HG03025 (cell line): ENCODE data around the gene TSHZ3.

Source experiments
- ATAC-seq: cut with Tn5 transposase; IDR thresholded peaks from one replicate; pipeline ENCODE4 v1.9.1; 2021; ENCODE audit warnings: mild to moderate bottlenecking, moderate library complexity; ENCODE audit not compliant: unreplicated experiment, low FRiP score

Gene TSHZ3

GRCh38 chr19:31314849-31315629 is 34.2 kb downstream of the TSHZ3 start:
- ATAC-seq, result no peak

DNA sequence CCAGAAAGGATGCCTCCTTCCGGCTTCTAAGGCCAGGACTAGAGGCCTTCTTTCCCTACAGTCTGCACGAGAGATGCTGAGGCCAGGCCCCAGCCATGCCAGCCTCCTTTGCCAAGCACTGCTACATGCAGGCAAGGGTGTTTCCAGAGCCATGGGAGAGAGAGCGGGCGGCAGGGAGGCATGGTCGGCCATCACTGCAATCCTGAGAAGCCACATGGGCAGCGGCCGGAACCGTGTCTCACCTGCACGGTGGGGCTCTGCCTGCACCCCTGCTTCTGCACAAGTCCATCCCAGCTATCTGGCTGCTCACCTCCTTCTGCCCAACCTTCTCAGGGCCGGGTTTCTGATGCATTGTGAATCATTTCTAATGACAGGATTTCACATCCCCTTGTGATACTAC is 35.1 kb downstream of the TSHZ3 start:
- no peak for ATAC-seq

GRCh38 chr19:31313291-31314030 is 35.8 kb downstream of the TSHZ3 start:
- no peak for ATAC-seq

DNA sequence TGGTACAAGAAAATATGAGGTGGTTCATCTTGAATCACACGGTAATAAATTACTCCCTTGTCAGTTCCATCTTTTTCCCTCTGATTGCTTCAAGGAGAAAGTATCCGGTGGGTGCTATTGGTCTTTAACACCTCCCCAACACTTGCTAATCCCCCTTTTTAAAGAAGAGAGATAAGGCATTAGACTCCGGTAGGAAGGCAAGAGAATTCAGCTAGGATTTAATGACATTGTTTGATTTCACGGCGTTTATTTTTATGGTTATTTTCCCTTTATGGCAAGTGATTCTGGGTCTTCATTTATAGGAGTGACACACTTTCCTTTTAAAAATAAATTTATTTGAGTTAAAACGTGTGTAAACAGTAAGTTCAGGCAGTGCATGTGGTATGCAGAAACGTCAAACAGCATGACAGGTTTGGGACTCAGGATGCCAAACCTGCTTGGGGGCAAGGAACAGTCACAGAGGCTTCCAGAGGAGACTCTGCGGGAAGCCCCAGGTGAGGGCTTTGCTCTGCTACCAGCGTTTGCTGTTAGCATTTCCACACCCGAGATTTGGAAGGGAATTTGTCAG is 36.5 kb downstream of the TSHZ3 start:
- ATAC-seq, result no peak

DNA sequence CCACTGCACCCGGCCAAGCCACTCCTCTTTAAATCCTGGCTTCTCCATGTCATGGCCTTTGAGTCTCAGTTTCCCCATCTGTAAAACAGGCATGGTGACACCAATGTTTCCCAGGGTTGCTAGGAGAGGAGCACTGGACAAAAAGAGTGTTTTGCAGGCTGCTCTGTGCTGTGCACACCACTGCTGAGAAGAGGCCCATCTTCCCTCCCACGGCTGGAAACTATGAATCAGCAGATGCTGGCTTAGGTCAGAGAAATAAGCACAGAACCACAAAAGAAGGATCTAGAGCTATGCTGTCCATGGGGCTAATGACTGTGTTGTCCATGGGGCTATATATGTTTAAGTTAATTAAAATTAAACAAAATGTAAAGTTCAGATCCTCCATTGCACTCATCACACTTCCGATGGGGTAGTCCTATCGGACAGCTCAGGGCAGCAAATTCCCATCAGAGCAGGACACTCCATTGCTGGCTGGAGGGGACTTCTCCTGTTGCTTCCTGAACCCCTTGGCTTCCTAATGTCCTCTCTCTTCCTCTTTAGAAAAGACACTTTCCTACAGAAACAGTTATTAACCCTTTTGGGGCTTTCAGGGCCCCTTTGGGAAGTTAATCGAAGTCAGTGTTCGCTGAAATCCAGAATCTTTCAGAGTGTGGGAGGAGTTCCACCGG is 37.1 kb downstream of the TSHZ3 start:
- ATAC-seq, result no peak

DNA sequence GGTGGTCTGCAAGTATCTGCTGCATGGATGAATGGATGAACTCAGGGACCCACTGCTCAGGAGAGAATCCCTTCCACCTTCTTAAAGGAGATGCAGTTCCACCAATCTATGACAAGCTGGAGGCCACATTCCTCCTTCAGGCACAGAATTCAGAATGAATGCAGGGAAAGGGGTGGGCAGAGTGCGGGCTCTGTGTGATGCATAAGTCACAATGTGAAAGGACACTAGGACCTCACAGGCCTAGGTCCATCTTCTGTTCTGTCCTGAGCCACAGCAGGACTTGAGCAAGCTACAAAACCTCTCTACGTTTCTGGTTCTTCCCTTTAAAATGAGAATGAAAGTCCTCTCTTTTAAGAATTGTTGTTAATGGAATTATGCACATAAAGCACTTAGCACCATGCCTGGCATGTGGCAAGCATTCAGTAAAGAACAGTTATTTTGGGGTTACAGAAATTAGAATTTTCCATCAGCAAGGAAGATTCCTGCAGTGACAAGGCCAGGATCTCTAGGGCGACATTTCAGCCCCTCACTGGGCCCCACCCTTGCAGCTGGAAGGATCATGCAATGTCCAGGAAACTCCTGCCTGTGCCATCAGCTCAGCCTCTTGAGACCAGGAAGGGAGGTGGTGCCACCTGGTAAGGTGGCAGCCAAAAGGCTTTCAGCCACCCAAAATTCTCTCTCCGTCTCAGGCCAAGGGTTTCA is 38.7 kb downstream of the TSHZ3 start:
- no peak for ATAC-seq

DNA sequence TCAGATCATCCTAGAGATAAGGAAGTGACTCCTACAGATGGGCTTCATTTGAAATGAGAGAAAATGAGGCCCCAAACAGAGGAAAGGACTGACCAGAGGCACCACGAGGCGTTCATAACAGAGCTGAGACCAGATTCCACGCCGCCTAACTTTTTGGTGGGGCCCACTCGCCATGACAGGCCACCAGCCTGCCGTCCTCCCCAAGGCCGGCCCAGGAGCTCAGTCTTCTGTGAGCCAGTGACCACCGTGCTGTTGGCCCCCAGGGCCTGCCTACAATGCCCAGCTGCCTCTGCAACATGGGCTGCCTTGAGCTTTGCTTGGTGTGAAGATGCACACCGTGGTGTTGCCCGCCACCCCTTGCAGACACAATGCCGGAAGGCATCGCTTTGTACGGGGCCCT is 40.5 kb downstream of the TSHZ3 start:
- ATAC-seq, result no peak

- no peak for ATAC-seq
These were observed 42.1 kb downstream of the TSHZ3 start for GRCh38 chr19:31307071-31307669.

DNA sequence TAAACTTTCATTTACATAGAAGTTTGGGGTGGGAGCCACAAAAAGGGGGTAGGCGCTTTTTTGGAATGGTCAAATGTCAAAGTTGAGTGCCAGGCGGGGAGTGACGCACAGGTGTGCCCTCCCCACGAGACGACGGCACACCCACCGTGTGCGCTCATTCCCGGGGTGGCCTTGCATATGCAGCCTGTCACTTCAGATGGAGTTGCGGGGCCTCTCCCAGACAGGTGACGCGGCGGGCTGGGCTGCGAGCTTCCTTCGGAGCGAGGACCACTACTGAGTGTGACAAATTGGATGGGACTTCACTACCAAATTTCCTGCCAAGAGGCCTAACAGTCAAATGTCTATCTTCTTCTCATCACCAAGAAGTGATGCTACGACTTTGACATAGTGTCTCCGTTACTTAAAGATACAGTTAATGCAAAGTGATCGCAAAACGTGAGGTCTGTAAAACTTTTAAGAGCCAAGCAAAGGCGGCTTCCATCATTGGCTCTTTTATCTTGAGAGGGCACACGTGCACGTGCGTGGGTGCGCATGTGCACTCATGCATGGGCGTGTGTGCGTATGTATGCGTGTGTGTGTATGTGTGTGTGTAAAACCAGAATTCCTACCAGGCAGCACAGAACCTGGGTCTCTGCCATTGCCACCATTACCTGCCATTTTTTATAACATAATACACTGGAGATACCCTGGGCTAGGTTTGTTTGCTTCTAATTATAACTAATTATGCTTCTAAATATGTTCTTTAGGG is 43.1 kb downstream of the TSHZ3 start:
- no peak for ATAC-seq

DNA sequence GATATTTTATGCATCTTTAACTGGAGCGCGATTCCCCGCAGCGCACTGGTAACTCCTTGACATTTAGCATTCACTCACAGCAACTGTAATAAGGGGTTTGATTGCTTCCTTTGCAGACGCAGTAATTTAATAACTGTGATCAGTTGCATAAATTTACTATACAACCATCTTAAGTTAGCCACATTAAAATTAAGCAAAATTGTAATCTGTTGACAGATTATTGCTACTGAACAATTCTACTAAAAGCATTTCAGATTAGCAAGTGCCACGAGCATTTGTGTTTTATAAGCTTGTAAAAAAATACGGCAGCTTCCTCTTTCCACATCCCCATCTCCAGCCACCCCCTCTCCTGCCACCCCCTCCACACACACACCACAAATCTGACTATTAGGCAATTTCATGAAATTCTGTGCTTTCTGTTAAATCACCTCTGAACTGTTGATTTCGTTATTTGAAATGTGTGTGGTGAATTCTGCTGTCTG is 44.4 kb downstream of the TSHZ3 start:
- no peak for ATAC-seq

DNA sequence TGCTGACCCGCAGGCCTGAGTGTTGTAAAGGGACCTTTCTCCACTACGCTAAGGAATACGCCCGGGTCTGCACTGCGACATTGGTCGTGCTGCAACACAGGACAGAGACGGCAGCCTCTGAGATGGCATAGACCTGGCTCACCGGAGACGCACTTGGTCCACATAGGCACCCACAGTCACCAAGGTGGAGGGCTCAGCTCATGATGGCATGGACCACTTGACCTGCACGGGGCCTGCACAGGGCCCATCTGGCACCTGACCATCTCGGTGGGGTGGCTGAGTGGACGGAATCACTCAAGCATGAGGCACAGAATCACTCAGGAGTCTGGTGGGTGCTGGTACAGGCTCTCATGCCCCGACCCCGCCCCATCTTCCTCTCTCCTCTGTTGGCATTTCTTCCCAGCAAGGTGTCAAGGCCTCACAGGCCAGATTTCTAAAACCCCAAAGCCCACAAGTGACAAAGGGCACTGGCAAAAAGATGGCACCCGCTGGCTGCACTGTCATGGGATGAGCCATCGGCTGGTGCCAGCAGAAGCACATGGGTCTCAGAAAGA is 45.9 kb downstream of the TSHZ3 start:
- no peak for ATAC-seq

- ATAC-seq, result no peak
These were observed 47.8 kb downstream of the TSHZ3 start for GRCh38 chr19:31301306-31301980.

GRCh38 chr19:31300422-31300821 is 48.8 kb downstream of the TSHZ3 start:
- ATAC-seq, result no peak

DNA sequence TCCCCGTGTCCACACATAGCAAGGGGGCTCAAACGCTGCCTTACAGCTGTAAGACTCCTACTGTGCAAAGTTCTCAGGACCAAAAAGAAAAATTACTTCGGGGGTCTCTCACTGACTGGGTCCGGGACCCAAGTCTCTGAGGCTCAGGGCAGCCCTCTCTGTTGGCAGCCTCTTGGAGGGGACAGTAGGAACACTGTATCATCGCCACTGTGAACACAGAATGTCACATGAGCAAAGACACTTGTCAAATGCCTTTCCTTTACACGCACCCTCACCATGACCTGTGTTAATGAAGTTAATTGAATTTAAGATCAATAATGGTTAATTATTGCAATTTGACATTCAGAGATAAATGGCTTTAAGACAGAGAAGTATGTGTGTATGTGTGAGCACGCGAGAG is 49.6 kb downstream of the TSHZ3 start:
- ATAC-seq, result no peak

DNA sequence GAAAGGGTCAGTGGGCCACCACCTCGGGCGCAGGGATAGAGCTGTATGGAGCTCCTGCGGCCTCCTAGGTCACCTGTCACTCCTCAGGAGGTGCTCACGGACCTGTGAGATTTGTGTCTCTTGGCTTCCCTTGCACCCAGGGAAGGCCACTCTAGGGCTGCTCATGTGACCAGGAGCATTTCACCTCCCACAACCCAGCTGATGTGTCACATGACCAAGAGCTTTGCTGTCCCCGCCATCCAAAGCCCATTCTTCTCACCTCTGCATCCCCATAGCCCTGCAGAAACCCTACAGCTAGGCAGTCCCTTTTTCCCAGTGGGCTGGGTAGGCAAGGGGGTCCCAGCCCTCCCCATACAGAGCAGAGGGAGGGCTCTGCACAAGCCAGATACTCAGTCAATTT is 51.2 kb downstream of the TSHZ3 start:
- ATAC-seq, result no peak

DNA sequence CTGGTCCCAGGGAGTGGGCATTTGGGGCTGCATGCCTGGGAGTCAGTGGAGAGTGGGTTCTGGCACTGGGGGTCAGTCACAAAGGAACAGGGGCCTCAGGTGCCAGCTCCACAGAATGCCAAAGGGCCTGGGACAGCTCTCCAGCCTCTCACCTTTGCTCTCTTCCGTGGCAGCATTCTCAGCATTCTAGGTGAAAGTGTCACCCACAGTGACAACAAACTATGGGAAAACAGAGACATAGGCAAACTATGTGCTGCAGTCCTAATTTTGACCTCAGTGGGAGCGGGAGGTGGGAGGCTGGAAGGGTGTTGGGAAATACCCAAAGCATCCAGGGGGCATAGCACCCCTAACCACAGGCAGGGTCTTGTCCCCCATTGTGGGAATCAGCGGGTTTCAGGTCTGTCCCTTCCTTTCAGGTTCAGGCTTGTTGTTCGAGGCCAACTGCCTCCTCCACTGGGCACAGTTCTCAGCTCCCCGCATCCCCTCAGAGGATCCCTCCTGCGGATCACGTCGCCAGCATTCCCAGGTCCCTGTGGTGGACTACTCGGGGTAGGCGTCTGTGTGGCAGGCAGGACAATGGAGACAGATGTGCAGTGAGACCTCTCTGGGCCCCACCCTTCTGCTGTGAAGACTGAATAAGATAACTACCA is 52.4 kb downstream of the TSHZ3 start:
- ATAC-seq, result no peak

- ATAC-seq, result no peak
These were observed 55.0 kb downstream of the TSHZ3 start for GRCh38 chr19:31294189-31294588.

DNA sequence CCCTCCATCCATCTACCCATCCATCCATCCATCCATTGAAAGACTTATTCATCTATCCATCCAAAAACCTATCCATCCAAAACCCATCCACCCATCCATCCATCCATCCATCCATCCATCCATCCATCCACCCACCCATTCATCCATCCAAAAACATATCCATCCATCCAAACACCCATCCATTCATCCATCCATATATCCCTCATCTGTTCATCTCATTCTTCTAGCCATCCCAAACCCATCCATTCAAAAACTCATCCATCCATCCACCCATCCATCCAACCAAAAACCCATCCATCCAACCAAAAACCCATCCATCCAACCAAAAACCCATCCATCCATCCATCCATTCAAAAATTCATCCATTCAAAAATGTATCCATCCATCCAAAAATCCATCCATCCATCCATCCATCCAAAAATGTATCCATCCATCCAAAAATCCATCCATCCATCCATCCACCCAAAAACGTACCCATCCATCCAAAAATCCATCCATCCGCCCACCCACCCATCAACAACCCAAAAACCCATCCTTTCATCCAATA is 56.5 kb downstream of the TSHZ3 start:
- ATAC-seq, result no peak
